Colon (tissue), 2 donors: Measurements from ENCODE around the gene ADAMTS17.
"Not testable (repeated sequence)": the region's sequence is repeated elsewhere in the genome, so short reads cannot be mapped to it uniquely, and the experiment has no call there.

Experiments used
- FAIRE-seq: peaks from 2 replicates; lab custom pipeline; 2012; peaks lifted over from hg19 to GRCh38; lab: Jason Lieb, UNC
- donor health status: control.
- donor health status: control.

Gene ADAMTS17

GRCh38 chr15:99943466-99943865, 398.3 kb downstream of the ADAMTS17 start:
- no peak for FAIRE-seq

GRCh38 chr15:99932676-99933402, 408.9 kb downstream of the ADAMTS17 start:
- no peak for FAIRE-seq

- no peak for FAIRE-seq
Observed at GRCh38 chr15:99931703-99932603, 409.8 kb downstream of the ADAMTS17 start.

GRCh38 chr15:99930696-99931095, 411.1 kb downstream of the ADAMTS17 start:
- no peak for FAIRE-seq

GRCh38 chr15:99929266-99929665, 412.5 kb downstream of the ADAMTS17 start:
- FAIRE-seq: no peak

GRCh38 chr15:99928429-99928981, 413.3 kb downstream of the ADAMTS17 start:
- FAIRE-seq: no peak

GRCh38 chr15:99926532-99926931, 415.2 kb downstream of the ADAMTS17 start:
- not testable (repeated sequence) for FAIRE-seq

GRCh38 chr15:99925661-99926461, 415.9 kb downstream of the ADAMTS17 start:
- FAIRE-seq: no peak

GRCh38 chr15:99923711-99924110, 418.1 kb downstream of the ADAMTS17 start:
- FAIRE-seq: no peak
